GM12864 (cell line): ENCODE measurements around the gene TBC1D16.

Source experiments
- DNase-seq: peaks from one replicate; pipeline ENCODE4 v3.0.0-alpha.2; 2011; ENCODE audit warnings: low read depth
- H3K4me3 ChIP-seq: 2 replicates; pipeline ENCODE4 v1.5.1; 2011; ENCODE audit warnings: mild to moderate bottlenecking, low read depth, low read length, control low read depth
- CTCF ChIP-seq: IDR thresholded peaks from 2 replicates; pipeline ENCODE4 v1.5.1; 2011; ENCODE audit warnings: low read depth, mild to moderate bottlenecking, moderate library complexity, low read length, control low read depth, inconsistent platforms; ENCODE audit errors: missing control alignments

TBC1D16 gene

GRCh38 chr17:80072410-80072809, 36.7 kb upstream of the TBC1D16 start:
- DNase-seq, result no peak
- H3K4me3 ChIP-seq, result no peak overlapping the region
- no peak for TF ChIP-seq CTCF

DNA sequence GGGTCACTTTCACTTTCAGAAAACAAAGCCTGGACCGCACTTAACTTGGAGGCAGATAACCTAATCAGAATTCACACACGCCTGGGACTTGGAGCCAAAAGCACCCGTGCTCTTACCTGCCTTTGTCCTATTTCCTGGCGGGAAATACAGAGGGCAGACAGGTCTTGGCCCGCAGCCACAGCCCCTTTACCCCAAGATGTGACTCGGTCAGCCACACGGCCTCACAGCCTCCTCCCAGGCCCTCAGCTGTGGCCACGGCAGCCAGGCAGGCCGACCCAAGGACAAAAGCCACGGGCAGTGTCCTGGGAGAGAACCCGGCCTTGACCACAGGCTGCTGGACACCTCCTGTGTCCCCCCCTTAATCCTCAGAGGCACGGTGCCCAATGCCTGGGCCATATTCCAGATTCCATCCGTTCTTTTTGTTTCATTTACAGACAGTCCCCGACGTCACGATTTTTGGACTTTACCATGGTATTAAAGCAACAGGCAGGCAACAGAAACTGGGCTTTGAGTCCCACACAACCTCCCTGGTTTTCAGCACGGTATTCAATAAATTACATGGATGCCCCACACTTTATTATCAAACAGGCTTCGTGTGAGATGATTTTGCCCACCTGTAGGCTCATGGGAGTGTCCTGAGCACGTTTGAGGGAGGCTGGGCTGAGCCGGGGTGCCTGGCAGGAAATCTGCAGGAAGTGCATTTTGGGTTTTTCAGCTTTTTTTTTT, 35.6 kb upstream of the TBC1D16 start:
- no peak for TF ChIP-seq CTCF
- no peak overlapping the region for H3K4me3 ChIP-seq
- no peak for DNase-seq

GRCh38 chr17:80070375-80071115, 34.9 kb upstream of the TBC1D16 start:
- no peak overlapping the region for H3K4me3 ChIP-seq
- DNase-seq, result no peak
- TF ChIP-seq CTCF, result no peak

DNA sequence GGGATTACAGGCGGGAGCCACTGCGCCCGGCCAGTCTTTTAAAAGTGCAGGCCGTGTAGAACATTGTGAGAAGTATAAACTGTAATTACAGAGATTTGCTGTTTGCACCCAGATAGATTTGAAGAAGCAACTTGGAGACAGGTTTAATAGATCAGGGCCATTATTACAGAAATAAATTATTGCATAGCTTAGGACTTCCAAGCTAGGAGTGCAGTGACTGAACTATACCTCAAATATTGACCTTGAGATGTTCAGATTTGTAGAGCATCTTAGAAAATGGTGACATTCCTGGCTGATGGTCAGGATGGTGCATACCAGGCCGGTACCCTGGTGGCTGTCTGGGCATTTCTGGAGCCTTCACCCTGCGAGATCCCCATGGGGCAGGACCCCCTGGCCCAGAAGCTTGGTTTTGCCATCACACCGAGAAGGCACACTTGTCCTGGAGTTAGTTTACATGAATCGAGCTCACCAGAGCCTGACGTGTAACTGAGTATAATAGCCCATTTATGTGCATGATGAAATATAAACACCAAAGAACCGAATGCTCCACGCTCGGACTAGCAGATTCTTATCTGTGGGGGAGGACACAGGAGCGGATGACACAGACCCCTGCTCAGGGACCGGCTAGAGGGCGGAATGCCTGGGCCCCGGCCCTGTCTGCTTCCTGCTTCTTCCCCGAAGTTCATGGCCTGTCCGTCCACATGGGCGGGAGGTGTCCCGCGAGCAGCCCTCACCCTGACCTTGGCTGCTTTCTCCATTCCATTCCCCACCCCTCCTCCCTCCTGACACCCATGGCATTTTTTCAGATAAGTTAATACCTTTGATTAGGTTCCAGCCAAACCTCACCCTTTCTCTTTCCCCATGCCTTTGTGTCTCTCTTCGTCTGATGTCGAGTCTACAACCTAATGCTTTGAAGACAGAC, 32.9 kb upstream of the TBC1D16 start:
- TF ChIP-seq CTCF, result no peak
- H3K4me3 ChIP-seq, result no peak overlapping the region
- no peak for DNase-seq

DNA sequence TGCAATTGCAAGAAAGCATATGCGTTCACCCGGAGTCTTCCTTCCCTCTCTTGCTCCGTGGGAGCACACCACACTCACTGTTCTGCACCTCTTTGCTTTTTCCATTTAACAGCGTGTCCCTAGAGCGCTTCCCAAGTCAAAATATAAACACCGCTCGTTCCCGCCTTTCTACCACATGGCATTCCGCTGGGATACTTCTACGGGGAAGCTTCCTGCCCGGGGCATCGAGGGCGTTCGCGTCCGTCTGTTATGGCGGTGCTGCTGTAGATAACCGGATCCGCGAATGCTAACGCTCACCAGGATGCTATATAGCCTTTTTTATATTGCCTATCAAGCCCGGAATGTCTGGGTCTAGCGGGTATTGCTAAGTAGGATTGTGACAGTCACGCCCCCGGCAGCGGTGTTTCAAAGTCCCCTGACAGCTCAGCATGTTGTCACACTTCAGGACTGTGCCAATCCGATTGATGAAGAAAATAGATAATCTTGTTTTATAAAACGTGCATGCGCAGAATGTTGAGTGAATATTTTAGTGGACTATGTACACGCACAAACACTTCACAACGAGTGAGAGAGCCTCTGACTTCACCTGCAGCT, 31.8 kb upstream of the TBC1D16 start:
- no peak for TF ChIP-seq CTCF
- DNase-seq, result no peak
- no peak overlapping the region for H3K4me3 ChIP-seq

GRCh38 chr17:80065478-80066170, 30.0 kb upstream of the TBC1D16 start:
- no peak for DNase-seq
- H3K4me3 ChIP-seq, result no peak overlapping the region
- TF ChIP-seq CTCF, result no peak
